ENCODE measurements around the gene SH3PXD2A. TPM values are rescaled to one million over a fixed set of nuclear protein-coding genes. Genes with fewer than 3 reads are reported as not detected.
A peak's percentile ranks its signal among the peaks of the same experiment; 100 is the strongest.

The SH3PXD2A gene
- total and polyA plus RNA-seq, 9 of the 15 experiments (the other 6 are each of a cell fraction or from before 2014, with no cell fraction given): 0.41 to 9.3 (median 2.5) TPM

DNA sequence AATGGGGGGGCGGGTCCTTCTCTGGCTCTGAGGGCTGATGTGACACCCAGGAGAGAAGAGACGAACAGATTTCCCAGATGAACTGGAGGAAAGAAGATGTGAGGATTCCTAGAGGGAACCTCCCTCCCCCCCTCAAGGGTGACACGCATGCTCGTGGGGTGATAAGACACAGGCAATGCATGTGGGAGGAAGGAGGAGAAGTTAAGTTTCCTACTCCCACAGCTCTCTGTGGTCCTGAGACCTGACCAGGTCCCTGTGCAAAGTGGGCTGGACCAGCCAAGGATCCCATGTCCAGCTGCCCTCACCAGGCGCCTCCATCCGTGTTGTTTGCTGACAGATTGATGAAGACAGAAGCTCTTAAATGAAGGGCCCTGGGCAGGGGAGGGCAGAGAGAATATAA, 112.6 kb downstream of the SH3PXD2A start:
- no peaks in the 10 kb centered on the region for H3K79me2 ChIP-seq (ENCODE audit: control insufficient read depth, insufficient read depth, low read length)
- no peaks in the 10 kb centered on the region for H3K9me1 ChIP-seq (ENCODE audit: control insufficient read depth, insufficient read depth, low read length)
- ChIA-PET CTCF (ENCODE audit: low intra/inter-chr PET ratio) (no interaction called here), POLR2A (no interaction called here)
- ATAC-seq (no peak), DNase-seq (ENCODE audit: extremely low read depth in 1 of 4, low spot score in 3 of 4) (no peak), FAIRE-seq (no peak)
- no peak overlapping the region for H3K4me3 ChIP-seq
- H4K20me1 ChIP-seq (replicated peaks; ENCODE audit: control insufficient read depth, insufficient read depth, low read length): no peaks in the 10 kb centered on the region
- in situ Hi-C loops (cut with MboI) (no loop called here), intact Hi-C loops (cut with micrococcal nuclease) (no loop called here)
- peak; percentile 57 to 60 for TF ChIP-seq NRF1 (conservative IDR thresholded peaks at IDR 0.05 in 1 of 2, IDR thresholded peaks at IDR 0.05 in 1 of 2)
- TF ChIP-seq, protein P1, sequence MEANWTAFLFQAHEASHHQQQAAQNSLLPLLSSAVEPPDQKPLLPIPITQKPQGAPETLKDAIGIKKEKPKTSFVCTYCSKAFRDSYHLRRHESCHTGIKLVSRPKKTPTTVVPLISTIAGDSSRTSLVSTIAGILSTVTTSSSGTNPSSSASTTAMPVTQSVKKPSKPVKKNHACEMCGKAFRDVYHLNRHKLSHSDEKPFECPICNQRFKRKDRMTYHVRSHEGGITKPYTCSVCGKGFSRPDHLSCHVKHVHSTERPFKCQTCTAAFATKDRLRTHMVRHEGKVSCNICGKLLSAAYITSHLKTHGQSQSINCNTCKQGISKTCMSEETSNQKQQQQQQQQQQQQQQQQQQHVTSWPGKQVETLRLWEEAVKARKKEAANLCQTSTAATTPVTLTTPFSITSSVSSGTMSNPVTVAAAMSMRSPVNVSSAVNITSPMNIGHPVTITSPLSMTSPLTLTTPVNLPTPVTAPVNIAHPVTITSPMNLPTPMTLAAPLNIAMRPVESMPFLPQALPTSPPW (CRISPR knock-in tag; IDR thresholded peaks at IDR 0.05): peak; percentile 33; the same call in 1 of the 2 replicates
- no peak for TF ChIP-seq KLF16 (IDR thresholded peaks at IDR 0.05)
- TF ChIP-seq, protein P2, sequence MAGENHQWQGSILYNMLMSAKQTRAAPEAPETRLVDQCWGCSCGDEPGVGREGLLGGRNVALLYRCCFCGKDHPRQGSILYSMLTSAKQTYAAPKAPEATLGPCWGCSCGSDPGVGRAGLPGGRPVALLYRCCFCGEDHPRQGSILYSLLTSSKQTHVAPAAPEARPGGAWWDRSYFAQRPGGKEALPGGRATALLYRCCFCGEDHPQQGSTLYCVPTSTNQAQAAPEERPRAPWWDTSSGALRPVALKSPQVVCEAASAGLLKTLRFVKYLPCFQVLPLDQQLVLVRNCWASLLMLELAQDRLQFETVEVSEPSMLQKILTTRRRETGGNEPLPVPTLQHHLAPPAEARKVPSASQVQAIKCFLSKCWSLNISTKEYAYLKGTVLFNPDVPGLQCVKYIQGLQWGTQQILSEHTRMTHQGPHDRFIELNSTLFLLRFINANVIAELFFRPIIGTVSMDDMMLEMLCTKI (IDR thresholded peaks at IDR 0.05; ENCODE audit: partially characterized antibody): no peak
- no peaks in the 10 kb centered on the region for H3K36me3 ChIP-seq (ENCODE audit: control insufficient read depth, insufficient read depth, low read length)
- BruUV-seq (replicated peaks): no TSS peak
- H3K9me3 ChIP-seq (replicated peaks; ENCODE audit: control insufficient read depth, insufficient read depth, low read depth, low read length): no peaks in the 10 kb centered on the region
- no peak overlapping the region for H2AFZ ChIP-seq (ENCODE audit: low read depth, low read length)
- WGBS (ENCODE audit: insufficient coverage, low coverage, missing lambda C conversion rate): 0% methylated on average over 3 of the region's 6 CpGs
- no peak overlapping the region for H3K9ac ChIP-seq (ENCODE audit: insufficient read depth in 1 of 2, low read depth in 2 of 2, low read length in 2 of 2)
- no peak overlapping the region for H3K4me2 ChIP-seq (ENCODE audit: insufficient read depth, low read length)
- H3K27ac ChIP-seq (ENCODE audit: extremely low read depth, low read depth, low read length): no peak overlapping the region
- peaks cover 0 to 4% of the 10 kb centered on the region in 2 experiments; a peak in 1 of 5 replicates for H3K4me1 ChIP-seq (replicated peaks in 1 of 2; ENCODE audit: control insufficient read depth in 2 of 2, insufficient read depth in 2 of 2, low read length in 2 of 2)
- peaks cover 13 to 80% of the 10 kb centered on the region in 2 experiments; a peak in 4 of 5 replicates for H3K27me3 ChIP-seq (ENCODE audit: control insufficient read depth in 2 of 2, insufficient read depth in 2 of 2, low read length in 2 of 2)

All from K562 (cell line).